HL-60/S4 (cell line): ENCODE results near the gene APAF1.

ENCODE experiments used
- in situ Hi-C: fragments of 300-500 bp; cut with MboI; formaldehyde crosslinking; loops from 2 replicates; pipeline ENCODE4 v1.14.3; 2022; ENCODE audit warnings: low sequenced_read_pairs

Gene APAF1

DNA sequence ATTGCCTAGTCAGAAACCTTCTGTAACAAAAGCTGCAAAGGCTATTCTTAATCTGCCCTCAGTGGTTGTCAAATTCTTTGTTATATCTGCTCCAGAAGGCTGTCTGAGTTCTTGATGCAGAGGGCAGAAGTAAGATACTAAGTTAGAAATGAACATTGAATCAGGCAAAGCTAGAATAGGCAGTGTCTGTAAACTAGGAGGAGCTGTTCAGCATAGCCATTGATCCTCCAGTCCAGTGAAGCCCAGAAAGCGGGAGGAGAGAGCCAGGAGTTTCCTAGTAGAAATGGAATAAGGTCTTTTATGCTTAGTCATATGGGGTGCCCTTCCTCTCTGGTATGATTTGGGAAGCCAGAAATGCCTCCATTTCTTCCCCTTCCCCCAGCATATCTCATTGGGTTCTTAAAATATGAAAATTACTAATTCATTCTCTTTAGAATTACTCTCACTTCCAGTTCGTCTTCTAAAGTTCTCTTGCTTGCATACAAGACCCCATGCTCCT, 76.2 kb downstream of the APAF1 start:
- in situ Hi-C loops, result no loop called here

DNA sequence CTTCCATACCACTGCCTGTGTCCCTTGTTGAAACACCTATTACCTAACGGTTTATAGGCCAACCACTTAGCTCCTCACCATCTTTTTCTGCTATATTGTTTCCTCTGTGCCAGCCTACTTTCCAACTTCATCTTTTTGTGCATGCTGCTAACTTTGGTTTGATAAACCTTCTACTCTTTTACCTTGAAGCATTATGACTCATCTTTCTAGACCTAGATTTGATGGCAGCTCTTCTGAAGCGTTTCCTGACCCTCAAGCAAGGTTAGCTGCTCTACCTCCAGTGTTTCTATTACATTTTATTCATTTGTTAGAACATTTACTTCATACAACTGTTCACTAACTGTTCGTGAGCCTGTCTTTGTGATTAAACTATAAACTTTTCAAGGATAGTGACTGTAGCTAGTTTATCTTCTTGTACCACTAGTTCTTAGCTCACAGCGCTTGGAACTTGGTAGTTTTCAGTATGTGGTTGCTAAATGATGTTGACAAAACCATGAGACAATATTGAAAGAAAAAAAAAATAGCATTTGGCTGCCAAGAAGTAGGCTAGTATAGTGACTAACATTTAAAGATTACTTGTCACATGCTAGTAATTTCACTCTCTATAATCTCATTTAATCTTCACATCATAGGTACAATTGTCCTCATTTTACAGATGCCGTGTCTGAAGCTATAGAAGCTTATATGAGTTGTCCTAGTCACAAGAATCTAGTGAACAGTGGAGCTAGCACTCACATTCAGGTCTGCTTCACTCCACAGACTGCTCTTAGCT, 79.5 kb downstream of the APAF1 start:
- in situ Hi-C loops, result no loop called here

DNA sequence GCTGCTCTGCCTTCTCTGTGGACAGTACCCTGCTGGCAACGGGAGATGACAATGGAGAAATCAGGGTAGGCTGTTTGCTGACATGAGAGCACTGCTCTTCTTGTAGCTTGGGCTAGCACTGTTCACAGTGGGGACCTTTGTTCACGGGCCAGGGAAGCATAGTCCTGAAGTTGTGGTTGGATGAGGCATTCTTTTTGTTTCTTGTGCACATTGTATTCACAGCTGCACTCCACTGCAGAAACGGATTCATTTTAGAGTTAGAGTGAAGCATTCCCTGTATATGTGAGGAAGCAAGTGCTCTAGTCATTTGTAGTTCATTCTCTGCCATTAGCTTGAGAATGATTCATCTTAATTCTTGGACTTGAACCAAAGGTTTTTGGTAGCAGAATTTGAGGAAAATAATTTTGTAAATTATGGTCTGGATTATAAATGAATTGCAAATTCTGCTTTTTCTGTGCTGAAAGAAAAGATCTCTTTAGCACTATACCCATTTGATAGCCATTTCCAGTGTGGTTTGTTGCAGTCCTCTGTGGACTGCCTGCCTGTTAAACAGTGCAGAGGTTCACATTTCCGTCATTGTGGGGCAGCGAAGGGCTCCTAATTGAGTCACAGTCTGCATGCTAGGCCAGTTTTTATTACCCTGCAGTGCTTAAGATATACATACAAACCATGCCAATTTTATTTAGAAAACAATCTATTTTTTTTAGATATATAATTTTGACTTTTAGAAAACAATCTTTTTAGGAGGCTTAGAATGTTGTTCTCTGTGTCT, 80.6 kb downstream of the APAF1 start:
- in situ Hi-C loops, result no loop called here

DNA sequence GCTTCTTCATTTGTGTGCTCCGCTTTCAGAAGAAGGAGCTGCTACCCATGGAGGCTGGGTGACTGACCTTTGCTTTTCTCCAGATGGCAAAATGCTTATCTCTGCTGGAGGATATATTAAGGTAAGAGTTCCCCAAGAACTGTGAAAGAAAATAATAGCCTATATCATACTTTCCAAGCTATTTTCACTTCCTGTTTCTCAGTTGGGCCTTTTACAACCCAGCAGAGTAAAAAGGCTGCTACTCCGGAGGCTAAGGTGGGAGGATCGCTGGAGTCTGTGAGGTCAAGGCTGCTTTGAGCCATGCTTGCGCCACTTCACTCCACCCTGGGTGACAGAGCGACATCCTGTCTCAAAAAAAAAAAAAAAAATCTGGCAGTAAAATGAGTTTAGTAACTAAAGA, 82.1 kb downstream of the APAF1 start:
- in situ Hi-C loops, result no loop called here

DNA sequence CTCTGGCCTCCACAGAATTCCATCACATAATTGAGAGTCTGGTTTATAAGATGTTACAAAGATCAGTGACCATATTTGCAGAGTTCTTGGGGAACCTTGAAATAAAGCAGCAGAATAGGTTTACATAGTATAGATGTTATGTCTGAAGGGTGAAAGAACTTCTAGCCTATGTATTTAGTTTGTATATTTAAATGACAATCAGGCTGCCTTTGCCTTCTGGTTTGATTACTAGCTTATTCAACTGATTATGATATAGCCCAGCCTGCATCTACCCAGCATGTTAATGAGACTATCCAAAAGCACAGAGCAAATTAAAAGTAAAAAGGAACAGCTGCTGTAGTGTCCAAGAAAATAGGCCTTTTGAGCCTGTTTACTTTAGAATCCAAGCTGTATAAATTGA, 85.3 kb downstream of the APAF1 start:
- in situ Hi-C loops, result no loop called here

DNA sequence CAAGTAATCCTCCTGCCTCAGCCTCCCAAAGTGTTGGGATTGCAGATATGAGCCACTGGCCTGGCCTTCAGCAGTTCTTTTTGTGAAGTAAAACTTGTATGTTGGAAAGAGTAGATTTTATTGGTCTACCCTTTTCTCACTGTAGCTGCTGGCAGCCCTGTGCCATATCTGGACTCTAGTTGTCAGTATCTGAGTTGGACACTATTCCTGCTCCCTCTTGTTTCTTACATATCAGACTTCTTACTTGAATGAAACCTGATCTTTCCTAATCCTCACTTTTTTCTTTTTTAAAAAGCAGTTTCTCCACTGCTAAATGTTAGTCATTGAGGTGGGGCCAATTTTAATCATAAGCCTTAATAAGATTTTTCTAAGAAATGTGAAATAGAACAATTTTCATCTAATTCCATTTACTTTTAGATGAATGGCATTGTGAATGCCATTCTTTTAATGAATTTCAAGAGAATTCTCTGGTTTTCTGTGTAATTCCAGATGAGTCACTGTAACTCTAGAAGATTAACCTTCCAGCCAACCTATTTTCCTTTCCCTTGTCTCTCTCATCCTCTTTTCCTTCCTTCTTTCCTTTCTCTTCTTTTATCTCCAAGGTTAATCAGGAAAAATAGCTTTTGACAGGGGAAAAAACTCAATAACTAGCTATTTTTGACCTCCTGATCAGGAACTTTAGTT, 88.7 kb downstream of the APAF1 start:
- in situ Hi-C loops, result no loop called here

DNA sequence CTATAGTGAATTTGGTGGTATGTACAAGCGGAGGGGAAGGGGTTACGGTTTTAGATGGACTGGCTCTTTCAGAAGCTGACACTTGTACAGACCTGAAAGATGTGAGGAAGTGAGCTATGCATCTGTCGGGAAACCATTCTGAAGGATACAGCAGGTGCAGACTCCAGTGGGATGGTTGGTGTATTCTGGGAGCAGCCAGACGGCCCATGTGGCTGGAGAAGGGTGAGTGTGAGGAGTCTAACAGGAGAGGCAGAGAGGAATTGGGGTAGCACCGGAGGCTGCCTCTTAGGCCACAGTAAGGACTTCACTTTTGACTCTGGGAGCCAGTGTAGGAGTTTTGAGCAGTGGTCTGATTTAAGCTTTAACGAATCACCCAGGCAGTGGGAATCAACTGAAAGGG, 90.7 kb downstream of the APAF1 start:
- in situ Hi-C loops, result no loop called here

DNA sequence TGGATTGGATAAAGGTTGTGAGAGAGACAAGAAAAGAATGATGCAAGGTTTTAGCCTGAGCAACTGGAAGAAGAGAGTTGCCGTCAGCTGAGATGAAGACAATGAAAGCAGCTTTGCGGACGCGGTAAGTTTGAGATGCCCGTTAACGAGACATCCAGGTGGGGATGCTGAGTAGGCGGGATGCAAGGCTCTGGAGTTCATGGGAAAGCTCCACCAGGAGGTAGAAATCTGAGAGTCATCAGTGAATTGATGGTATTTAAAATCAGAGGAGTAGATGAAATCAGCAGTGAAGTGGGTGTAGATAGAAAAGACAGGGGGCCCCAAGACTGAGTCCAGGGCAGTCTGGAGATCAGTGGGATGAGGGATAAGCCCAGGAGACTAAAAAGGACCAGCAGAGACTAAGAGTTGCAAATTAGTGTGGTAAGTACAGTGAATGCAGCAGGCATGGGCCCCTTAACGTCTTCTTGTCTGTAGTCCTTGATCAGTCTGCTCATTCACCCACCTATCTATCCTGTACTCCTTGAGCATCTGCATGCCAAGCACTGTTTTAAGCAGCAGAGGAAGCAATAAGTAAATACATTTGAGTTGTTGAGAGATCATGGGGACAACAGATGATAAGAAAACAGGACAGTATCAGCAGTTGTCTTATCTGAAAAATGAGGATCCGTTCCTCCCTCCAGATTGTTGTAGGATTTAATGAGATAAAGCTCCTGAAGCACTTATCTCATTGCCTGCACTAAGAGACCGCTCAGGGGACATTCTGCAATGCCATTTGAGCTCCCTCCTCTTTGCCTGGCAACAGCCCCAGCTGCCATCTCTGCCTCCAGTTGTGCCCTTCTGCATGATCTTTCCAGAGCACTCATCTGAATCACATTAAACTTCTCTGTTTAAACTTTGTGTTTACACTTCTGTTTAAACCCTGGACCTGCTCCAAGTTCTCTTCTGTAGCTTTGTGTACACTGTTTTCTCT, 91.5 kb downstream of the APAF1 start:
- in situ Hi-C loops, result no loop called here

DNA sequence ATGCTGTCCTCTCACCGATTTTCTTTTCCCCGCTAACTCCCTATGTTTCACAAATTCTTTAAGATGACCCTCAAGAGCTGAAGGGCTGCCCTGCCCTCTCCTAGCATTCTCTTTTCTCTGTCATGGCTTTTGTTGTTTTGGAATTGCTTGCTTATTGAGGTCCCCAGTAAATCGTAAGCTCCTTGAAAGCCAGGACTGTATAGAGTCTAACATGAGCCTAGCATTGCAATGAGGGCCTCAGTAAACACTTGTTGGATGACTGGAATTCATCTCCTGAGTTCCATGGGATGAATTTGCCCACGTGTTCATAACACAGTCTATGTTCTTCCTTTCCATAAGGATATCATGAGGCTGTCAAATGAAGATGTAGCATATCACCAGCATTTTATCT, 92.2 kb downstream of the APAF1 start:
- in situ Hi-C loops, result no loop called here

DNA sequence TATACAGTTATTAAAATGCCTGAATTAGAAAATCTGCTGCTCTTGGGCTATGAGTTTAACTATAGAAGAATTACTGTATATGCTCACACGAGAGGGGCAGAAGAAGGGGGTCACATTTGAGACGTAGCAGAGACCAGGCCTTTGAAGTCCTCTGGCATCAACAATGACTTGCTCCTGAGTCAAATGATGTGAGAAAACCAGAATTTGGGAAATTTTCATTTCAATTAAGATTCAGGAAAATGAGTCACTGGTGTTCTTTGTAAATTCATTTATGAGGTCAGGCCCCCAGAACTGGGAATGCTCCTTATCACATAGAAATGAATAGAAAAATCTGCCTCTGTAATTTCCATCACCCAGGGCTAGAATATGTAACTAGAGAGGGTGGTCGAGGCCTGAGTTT, 92.9 kb downstream of the APAF1 start:
- in situ Hi-C loops, result no loop called here

DNA sequence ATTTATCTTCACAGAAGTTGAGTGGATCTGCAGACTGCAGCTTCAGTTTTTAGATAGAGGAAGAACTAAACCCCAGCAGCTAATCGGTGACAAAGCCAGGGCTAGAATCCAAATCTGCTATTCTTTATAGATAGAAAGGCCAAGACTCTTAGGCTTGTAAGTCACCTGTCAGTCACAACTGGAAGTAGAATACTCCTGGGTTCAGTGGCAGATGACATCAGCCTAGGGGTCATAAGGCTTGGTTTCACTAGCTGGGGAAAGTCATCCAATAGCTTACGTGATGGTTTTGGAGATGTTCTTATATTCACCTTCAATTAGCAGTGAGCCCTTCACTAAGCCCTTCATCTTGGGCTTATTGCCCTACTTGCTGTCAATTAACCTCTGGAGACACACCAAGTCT, 93.4 kb downstream of the APAF1 start:
- in situ Hi-C loops, result no loop called here

DNA sequence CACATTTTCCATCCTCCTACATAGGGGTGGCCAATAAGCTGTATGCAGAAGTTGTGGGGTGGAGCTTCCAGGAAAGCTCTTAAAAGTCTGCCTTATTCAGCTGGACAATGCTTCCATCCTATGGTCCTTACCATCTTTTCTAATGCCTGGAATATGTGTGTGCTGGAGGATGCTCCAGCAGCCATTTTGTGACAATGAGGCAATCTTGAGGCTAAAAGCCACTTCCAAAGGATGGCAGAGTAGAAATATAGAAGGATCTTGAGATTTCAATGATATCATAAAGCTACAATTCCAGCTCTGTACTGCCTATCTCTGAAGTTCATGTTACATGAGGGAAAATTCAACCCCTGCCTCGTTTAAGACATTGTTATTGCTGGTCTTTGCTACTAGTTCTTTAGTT, 95.7 kb downstream of the APAF1 start:
- in situ Hi-C loops, result no loop called here

DNA sequence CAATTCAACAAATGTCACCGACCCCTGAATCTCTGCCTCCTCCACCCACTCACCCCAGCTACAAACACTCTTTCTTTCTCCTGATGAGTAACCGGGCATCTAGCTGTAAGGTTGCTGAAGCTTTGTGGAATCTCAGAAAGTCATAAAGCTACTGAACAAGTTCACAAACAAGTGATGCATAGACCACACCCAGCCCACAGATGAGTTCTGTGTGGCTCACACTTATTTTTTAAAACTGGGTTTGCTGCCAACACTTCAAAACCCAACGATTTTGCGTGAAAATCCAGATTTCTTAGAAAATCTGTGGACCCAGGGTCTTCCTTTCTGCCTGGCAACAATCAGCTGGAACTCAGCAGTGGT, 96.1 kb downstream of the APAF1 start:
- in situ Hi-C loops, result no loop called here

DNA sequence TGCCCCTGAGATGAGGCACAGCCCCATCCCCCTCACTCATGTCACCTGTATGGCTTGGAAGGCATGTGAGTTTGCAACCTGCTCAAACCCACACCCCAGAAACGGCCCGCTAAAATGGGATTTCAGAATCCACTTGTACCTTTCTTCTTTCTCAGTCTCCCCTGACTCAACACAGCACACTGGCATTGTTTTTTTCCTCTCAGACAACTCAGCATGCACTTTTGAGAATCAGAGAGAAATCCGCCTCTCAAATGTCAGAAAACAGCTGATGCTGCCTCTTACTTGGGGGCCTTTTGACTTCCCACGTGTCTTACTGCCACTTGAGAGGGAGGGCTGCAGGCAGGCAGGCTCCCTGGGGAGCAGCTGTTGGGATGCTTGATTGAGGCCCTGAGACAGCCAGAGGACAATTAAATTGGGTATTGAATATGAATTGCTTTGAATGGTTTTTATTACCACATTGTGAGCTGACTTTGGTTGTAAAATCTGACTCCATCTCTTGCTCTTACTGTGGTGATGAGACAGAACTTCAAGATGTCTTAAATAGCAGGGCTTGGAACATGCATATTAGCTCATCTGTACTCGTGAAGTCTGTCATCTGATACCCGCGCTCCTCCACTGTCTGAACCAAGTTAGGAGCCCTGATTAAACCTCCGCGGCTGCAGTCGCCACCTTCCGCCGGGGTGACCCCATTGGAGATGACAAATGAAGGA, 96.6 kb downstream of the APAF1 start:
- in situ Hi-C loops, result no loop called here

DNA sequence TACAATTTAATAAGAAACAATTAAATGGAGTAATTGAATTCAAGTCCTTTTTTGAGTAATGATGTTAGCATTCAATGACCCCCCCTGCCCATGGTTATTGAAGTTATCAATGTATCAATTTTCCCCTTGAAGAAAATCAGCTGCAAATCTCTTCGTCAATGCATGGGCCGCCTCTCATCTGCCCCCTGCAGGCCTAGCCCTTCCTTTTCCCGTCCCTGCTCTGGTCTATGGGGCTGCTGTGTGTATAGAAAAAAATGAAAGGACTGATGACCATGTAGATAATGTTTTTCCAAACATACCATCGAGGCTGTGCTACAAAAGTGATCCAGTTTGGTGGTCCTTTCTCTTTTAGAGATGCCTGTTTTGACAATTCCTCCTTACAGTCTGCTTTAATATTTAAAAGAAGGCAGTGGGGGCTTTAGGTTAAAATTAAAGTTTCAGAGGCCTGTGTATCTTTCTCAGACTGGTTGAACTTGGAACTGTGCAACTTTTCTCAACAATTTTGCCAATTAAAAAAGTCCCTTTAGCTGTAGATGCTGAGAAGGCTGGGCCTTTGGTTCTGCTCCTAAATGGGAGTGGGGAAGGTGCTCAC, 98.4 kb downstream of the APAF1 start:
- in situ Hi-C loops, result no loop called here

DNA sequence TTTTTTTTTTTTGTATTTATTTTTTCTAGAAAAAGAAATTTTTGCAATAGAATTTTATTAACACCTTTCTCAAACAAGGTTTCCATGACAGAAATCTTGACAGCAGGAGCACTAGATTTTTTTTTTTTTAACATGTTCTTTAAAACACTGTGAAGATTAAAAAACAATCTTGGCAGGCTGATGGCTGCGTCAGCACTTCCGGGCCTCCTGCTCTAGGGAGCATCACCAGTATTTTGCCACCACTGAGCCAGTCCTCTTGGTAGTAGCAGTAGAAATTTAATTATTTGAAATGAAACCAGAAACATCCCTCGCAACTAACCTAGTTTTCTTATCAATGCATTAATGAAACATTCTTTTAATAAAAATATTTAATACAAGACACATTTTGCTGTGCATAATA, 99.6 kb downstream of the APAF1 start:
- in situ Hi-C loops, result no loop called here

DNA sequence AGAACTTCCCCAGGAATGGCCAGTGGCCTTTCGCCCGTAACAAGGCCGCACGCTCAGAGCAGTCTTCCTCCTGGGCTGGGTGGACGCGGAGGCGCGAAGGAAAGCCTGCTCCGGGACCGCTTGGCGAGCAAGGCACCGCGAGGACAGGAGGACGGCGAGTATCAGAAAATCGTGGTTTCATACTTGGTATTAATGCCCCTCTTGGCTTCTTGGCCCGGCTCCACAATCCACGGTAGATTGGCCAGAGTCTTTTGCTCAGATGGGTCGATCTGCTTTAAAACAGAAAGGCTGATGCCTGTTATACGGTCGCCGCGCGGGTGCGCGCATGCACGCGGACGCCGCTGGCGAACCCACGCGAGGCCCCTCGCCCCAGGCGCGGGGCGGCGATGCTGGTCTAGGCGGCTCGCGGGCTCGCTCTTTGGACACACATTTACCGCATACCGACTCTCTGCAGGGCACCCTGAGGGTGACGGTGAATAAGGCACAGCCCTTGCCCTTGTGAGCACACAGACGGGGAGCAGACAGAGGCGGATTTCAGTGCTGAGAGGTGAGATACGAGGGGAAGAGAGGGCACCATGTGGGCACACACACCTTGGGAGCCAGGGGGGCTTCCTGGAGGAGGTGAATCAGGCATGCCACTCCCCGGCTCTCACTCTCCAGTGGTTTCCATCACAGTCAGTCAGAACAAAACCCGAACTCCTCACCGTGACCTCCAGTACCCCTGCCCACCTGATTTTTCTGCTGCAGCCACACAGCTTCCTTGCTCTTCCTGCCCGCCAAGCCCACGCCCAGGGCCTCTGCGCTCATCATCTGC, 100.7 kb downstream of the APAF1 start:
- in situ Hi-C loops, result no loop called here

DNA sequence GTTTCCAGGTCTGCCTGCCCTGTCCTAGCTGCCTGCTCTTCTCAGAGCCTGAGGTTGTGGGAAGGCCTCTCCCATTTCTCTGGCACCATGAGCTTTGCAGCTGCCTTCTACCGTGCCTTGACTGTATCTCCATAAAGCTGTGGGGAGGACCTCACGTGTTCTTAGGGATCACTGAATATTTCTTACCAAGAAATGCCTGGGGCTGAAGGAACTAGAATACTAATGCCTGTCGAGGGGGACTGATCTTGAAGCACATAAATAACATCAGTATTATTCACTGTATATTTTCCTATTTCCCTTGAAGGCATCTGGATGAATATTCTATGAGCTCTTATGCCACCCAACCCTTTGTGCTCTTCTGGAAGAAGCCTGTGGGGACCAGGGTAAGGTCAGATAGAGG, 103.4 kb downstream of the APAF1 start:
- in situ Hi-C loops, result no loop called here

DNA sequence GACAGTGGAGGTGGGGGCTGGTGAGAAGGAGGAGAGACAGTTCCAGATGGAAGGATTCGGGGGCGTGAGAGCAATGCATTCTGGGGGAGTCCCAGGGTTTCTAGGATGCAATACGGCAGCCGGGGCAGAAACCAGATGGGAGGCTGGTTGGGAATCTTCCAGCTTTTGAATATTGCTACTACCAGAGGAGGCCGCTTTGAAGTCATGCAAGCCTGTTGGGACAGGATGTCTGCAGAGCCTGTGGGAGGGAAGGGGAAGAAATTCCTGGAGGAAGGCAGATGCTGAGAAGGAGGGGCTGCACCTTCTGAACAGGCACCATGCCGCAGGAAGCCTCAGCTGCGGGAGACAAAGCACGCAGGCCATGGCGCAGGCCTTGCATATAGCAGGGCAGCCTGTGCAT, 105.4 kb downstream of the APAF1 start:
- in situ Hi-C loops, result no loop called here
